Measurements from ENCODE around the gene PPARG. TPM values are rescaled to one million over a fixed set of nuclear protein-coding genes. Genes with fewer than 3 reads are reported as not detected.

Gene PPARG
- total RNA-seq, 1 donor from 2014 or later, result 37.8 TPM

DNA sequence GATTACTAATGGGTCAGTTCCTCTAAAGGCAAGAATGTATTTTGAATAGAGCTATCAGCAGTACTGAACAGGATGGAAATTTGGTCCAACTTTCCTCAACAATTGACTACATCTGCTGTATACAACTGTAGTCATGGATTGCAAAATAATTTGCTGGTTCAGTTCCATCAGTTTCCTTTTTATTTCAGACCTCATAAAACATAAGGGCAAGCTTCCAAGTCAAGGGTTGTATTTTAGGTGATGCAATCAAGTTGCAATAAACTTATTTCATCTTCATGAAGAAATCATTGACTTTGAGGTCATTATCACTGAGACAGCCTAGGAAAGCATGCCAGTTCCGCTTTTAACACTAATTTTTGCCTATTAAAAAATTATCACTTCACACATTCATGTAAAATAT lies 105.0 kb downstream of the PPARG start:
- no peak for DNase-seq (ENCODE audit: low spot score)
- intact Hi-C loops (cut with DNase I), result no loop called here

DNA sequence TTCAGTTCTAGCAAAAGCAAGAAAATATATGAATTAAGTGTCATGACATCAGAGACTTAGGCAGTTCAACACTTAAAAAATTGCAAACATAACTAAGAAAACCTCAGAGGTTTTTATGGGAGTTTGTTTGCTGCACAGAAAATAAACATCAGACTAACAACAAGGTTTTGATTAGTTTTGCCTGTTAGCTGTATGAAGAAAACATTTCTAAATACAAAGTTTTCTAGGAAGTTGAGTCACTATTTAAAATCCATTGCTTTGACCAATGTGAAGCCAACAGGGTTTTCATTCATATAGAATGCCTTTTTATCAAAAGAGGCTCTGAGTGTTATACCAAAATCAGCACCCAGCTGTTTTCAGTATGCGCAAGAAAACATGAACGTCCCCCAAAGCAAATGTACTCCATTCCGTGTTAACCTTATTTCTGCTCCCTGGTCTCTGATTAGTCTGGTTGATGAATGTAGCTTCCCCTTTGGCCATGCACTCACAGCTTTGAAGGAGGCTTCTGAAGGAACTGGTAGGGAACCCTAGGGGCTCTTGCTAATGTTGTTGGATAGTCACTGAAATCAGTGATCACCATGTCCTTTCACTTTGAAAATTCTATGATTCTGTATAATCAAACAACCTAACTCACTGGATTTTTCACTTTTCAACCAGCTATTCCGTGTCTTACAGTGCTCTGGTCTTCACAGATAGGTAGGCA lies 105.8 kb downstream of the PPARG start:
- ATAC-seq (no peak), DNase-seq (ENCODE audit: low spot score) (no peak)
- intact Hi-C loops (cut with DNase I), result no loop called here

More for the DNA sequence above, 105.0 kb downstream of the PPARG start:
- peak; percentile 89 for ATAC-seq

DNA sequence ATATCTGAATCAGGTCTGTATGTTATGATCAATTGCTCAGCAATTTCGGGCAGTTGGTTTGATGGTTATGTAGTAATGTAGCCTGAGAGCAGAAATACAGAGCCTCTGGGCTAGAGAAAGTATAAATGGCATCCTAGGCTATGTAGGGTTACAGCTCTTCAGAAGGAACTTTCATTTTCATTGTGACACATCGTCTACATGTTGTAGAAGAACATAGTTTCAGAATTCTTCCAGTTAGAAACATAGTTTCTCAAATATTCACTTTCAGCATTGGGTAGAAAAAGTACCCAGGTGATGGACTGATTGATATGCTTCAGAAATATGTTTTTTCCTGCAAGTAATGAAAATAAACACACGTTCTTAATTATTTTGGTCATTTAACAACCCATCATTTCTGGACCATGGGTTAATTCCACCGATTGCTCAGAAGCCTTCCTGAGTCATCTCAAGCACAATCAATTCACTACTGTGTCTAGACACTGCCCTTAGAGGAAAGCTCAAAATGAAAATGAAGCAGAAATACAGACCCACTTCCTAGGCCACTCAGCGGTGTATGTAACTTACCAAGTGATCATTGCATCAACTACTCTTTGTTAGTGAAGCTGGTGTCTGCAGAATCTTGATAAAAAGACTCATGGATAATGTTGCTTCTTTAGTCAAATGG lies 106.6 kb downstream of the PPARG start:
- DNase-seq (ENCODE audit: low spot score) (no peak), ATAC-seq (no peak)
- intact Hi-C loops (cut with DNase I), result no loop called here

DNA sequence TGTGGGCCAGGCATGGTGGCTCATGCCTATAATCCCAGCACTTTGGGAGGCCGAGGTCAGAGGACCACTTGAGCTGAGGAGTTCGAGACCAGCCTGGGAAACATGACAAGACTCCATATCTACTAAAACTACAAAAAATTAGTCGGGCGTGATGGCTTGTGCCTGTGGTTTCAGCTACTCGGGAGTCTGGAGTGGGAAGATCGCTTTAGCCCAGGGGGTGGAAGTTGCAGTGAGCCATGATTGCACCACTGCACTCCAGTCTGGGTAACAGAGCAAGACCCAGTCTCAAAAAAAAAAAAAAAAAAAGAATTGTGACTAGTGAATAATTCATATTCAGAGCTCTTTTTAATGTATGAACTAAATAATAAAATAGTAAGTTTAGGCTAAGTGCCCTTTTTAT lies 107.6 kb downstream of the PPARG start:
- no peak for DNase-seq (ENCODE audit: low spot score)
- intact Hi-C loops (cut with DNase I), result no loop called here
- ATAC-seq, result no peak

DNA sequence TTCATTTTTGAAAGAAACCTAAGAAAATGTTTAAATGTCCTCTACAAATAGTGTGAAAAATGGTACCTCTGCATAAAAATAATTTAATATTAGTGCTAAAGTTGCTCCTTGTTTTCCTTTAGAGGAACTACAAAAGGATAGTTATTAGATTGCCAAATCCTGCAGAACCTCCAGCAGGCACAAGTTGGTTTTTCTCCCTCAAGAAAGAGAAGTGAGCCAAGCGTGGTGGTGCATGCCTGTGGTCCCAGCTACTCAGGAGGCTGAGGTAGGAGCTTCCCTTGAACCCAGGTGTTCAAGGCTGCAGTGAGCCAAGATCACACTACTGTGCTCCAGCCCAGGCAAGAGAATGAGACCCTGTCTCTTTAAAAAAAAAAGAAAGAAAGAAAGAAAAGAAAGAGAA lies 110.4 kb downstream of the PPARG start:
- intact Hi-C loops (cut with DNase I), result no loop called here
- DNase-seq (ENCODE audit: low spot score) (no peak), ATAC-seq (no peak)

DNA sequence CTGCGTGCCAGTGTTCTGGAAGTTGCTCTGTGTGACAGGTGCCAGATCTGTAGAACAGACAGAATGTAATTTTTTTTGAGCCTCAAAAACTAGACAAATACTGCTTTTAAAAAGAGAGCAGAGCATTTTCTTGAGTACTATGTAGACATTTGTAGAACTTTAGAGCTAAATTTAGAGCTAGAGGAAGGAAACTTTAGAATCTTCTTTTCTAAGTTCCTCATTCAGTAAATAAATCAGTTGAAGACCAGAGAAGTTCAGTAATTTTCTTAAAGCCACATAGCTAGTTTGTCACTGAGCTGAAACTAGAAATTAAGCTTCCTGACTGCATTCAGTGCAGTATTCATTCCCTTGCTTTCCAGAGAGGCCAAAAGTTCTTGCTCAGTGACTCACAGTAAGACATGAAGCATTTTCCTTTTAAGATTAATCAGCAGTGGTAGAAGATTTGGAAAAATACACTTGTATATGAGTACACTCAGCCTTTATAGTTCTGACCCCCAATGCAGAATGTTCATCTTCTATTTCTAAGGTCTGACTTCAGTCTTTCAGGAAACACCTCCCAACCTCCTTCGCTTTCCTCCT lies 111.8 kb downstream of the PPARG start:
- DNase-seq (ENCODE audit: low spot score) (no peak), ATAC-seq (no peak)
- intact Hi-C loops (cut with DNase I), result no loop called here

DNA sequence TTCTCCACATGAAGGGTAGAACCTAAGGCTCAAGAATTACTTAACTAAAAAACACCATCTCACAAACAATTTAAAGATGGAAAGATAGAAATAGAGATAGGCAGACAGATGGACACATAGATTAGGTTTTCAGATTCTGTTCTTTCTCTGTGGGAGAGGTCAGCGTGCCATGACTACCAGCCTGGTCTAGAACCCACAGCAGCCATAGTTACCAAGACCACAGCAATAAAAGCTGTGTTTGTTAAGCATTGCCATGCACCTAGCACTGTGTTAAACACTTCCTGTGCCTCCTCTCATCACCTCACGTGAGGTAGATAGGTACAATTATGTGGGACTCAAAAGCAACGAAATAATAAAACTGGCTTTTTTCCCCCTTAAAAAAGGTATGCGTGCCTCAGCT lies 112.3 kb downstream of the PPARG start:
- ATAC-seq (no peak), DNase-seq (ENCODE audit: low spot score) (no peak)
- intact Hi-C loops (cut with DNase I), result no loop called here

DNA sequence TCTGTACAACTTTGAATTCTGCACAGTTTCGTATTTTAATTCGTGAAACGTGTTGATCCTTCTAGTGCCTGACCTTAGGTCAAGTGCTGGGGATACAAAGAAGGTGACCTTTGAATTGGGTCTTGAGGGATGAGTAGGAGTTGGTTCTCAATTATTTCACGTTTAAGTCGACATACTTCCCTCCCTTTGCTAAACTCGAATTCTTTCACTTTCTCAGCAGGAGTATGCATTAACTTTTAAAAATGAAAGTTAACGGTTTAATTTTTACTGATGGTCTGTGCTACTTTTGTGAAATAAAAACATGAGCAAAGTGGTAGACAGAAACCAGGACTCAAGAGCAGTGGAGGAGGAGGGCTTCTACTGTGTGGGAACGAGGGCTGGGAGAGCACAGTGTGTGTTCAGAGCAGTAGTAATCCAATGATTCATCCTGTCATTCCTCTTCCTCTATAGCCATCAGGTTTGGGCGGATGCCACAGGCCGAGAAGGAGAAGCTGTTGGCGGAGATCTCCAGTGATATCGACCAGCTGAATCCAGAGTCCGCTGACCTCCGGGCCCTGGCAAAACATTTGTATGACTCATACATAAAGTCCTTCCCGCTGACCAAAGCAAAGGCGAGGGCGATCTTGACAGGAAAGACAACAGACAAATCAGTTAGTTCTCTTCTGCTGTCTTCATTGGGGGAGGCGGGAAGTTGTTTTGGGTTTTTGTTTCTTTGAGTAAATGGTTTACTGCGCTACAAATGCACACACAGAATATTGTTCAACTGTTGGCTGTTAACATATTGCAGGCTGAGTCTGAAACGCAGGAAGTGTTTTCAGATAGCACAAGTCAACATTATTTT lies 116.8 kb downstream of the PPARG start:
- ATAC-seq (peak; percentile 70), DNase-seq (ENCODE audit: low spot score) (peak; percentile 77)
- intact Hi-C loops (cut with DNase I), result no loop called here

DNA sequence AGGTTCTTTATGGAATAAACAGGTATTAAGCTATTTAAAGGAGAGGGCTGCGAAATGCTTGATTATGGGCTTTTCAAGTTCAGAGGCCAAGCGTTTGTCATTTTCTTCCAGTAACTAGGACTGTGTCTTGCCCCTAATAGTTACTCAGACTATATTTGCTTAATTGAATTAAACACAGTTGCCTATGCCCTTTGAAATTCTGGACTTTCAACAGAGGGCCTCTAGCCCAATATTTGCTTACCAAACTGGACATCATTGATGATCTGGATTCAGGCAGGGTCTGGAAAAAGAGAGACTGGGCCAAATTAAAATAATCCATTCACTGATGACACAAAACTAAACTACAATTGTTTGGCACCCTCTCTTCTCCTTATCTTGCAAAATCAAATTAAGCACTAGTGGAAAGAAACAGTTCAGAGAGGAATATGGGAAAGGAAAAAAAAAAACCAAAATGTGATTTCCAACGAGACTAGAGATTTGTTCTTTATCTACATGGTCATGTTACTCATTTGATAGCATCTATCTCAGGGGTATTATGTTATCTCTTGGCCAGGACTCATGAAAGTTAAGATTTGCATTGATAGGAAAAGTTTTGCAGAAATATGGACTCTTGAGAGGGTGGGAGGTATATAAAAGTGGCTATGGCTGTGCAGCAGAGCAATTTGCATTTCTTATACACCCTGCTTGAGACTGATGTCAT lies 120.3 kb downstream of the PPARG start:
- DNase-seq (ENCODE audit: low spot score) (no peak), ATAC-seq (no peak)
- intact Hi-C loops (cut with DNase I), result no loop called here

DNA sequence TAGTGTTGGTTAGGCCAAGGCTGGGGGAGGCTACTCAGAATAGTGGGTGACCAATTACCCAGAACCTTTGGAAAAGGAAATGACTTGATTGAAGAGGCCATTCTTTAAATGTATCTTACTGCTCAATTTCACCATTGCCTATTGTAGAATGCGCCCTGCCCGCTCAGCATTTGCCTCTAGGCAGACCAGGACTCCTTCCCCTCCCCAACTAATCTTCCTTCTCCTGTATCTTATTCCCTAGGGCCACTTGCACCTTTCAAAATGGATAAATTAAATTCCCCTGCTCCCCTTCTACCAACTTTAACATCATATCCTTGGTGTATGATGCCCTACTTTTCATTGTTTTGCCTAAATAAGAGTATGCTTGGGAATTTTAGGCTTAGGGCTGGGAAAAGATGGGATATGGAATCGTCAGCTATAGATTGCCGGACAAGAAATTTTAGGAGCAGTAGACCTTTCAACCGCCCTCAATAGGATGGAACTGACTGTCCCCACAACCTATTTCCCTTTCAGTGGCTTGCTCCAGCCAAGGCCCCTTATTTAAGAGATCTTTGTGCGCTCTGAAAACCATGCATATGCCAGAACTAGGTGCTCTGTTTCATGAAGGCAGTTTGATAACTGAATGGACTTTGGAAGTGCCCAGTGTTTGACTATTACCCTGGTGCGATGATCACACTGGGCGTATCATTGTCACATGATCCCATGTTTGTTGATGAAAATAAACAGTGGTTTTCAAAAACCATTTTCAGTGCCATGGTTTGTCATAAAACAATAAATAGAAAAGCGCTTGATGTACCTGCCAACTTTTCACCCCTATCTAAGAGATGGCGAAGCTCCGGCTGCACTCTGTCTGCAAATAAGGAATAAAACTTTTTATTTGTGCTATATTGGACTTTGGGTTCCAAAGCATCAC lies 121.1 kb downstream of the PPARG start:
- no peak for ATAC-seq
- intact Hi-C loops (cut with DNase I), result no loop called here
- no peak for DNase-seq (ENCODE audit: low spot score)

DNA sequence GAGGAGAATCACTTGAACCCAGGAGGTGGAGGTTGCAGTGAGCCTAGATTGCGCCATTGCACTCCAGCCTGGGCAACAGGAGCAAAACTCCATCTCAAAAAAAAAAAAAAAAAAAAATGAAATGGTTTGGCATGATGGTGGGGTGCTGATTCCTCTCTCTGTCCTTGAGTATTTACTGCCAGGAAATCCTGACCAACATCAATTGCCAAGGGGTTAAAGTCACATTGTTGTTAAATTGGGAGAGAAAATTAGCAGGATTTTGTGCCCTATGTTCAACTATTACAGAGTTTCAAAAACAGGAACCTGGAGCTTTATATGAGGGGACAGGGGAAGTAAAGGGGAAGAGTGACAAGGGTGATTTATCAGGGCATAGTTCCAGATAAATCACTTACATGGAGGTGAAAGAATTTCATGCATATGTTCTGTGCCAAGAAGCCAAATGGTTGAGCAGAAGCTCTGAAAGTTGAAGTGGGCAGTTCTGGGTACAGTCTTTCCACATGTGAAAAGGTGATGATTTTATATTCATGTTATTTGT lies 124.9 kb downstream of the PPARG start:
- DNase-seq (ENCODE audit: low spot score) (no peak), ATAC-seq (no peak)
- intact Hi-C loops (cut with DNase I), result no loop called here

DNA sequence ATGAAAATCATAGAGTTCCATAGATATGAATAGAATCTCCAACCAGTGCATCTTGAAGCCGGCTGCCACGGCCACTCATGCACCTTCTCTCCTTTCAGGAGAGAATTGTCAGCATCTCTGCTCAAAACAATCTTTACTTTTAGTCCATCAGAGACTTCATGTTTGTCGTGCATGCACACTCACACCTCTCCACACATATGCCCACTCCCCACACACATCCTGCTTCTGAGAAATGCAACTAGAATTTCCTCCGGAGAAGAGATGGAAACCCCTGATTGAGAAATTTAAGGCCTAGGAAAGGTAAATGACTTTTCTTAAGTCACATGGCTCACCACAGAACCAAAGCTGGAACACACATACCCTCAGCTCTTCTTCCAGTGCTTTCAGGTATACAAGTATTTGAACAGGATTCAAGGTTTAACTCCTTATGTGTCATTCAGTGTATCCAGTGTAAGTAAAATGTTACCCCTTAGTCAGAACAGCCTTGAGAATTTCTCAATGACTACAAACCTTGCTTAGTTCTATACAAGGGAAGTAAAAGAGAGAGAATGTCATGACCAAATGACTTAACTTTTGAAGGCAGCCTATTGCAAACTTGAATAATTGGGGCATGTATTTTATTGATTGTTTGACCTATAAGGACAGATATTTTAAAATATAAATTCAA lies 126.3 kb downstream of the PPARG start:
- no peak for DNase-seq (ENCODE audit: low spot score)
- intact Hi-C loops (cut with DNase I), result no loop called here
- no peak for ATAC-seq

DNA sequence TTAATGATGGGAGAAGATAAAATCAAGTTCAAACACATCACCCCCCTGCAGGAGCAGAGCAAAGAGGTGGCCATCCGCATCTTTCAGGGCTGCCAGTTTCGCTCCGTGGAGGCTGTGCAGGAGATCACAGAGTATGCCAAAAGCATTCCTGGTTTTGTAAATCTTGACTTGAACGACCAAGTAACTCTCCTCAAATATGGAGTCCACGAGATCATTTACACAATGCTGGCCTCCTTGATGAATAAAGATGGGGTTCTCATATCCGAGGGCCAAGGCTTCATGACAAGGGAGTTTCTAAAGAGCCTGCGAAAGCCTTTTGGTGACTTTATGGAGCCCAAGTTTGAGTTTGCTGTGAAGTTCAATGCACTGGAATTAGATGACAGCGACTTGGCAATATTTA lies 127.9 kb downstream of the PPARG start:
- DNase-seq (ENCODE audit: low spot score) (no peak), ATAC-seq (no peak)
- intact Hi-C loops (cut with DNase I), result no loop called here

DNA sequence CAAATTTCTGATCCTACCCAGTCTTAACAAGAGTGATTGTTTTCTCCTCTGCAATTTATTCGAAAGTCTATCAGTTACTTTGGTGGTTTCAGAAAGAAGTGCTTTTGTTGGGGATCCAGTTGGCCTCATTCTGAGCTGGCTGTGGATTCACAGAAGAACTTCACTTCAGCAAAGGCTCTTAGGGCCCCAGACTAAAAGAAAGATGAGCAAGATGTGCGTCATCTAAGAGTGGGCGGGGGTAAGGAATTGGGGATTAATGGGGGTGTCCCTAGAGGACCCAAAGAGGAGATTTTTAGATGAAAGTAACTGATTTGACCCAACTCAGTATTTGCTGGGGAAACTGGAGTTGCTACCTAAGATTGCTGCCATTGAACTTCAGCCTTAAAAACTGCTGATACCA lies 131.5 kb downstream of the PPARG start:
- intact Hi-C loops (cut with DNase I), result no loop called here
- DNase-seq (ENCODE audit: low spot score) (no peak), ATAC-seq (no peak)

DNA sequence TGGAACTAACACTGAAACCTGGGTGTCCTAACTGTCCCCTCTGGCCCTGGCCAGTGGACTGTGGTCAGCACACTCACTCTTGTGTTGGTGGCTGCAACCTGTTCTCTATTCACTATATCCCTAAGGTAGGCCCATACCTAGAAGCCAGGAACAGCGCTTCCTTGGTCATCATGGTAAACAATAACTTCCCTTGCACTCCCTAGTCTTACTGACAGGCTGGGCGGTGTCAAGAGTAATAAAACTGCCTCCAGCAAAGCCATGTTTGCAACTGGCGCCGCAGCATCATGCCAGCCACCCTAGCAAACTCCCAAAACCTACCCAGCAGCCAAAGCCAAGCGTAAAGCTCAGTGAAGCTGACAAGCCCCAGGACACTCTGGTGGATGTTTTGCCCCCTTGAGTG lies 132.3 kb downstream of the PPARG start:
- intact Hi-C loops (cut with DNase I), result no loop called here
- DNase-seq (ENCODE audit: low spot score) (no peak), ATAC-seq (no peak)

DNA sequence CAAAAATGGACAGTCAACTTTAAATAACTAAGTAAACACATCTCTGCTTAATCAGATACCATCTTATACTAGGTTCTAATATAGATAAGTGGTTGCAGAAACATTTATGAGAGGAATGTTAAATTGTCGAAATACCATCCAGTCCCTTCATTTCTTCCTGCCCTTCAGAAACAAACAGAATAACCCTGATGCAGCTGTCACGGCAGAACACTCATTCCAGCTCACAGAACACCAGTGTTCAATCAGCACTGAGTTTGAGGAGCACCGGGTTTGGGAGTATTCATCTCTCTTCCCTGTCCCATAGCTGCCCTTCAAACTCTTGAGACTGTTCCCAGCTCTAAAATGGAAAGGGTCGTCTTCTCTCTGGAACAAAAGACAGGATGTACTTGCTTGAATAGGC lies 134.3 kb downstream of the PPARG start:
- intact Hi-C loops (cut with DNase I), result no loop called here
- ATAC-seq (no peak), DNase-seq (ENCODE audit: low spot score) (no peak)

DNA sequence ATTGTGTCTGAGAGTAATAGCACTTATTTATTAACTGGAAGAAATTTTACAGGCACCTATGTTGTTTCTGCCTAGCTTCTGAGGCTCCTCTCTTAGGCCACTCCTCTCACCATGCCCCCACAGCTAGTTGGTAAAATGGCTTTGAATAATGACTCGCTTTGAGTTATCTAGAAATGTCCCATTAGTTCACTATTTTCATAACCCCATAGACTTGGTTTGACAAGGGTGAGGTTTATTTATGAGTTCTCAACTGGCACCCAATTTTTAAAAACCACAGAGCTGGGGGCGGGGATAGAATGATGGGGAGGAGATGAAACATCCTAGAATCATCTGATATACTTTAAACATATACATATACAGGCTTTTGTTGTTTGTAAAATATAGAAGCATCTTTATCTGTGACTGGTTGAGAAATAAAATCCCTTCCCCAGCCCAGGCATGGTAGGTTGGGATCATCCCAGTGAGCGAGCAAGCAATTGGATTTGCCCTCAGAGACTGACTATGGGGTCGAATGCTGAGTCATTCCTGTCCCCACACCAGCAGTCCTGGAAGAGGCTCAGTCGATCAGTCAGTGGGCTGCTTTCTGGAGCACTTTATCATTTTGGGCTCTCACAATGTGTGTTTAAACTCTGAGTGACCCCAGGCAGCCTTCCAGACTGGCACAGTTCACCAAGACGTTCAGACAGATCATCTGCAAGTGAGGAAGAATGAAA lies 135.2 kb downstream of the PPARG start:
- ATAC-seq (peak; percentile 9), DNase-seq (ENCODE audit: low spot score) (no peak)
- intact Hi-C loops (cut with DNase I), result no loop called here

All from sciatic nerve (tissue), 2 donors.